HCT116 (cell line): ENCODE measurements around the gene SDF4. TPM values are rescaled to one million over a fixed set of nuclear protein-coding genes. Genes with fewer than 3 reads are reported as not detected.

Experiments used
- ATAC-seq: fragments of 200-7000 bp; cut with Tn5 transposase; 2 replicates; pipeline ENCODE4 v1.9.1; 2020; ENCODE audit warnings: mild to moderate bottlenecking, moderate library complexity
- BruUV-seq: library from RNA; stranded (reverse); fragments of 400-500 nt; replicated peaks from 2 replicates; lab custom pipeline; 2021; lab: Mats Ljungman, UMichigan
- CTCF ChIA-PET: fragments of 300-600 bp; sonication (Branson Sonifier 250); formaldehyde crosslinking; loops from one replicate; lab custom pipeline; 2021; ENCODE audit warnings: antibody characterized with exemption; lab: Charles Lee
- POLR2A ChIA-PET: fragments of 300-600, 350-600 bp; sonication (Branson Sonifier 250); formaldehyde crosslinking; loops from one replicate; lab custom pipeline; 2021; ENCODE audit warnings: antibody characterized with exemption; lab: Charles Lee
- RAD21 ChIA-PET, 2 experiments: fragments of 300-600 bp; sonication (Branson Sonifier 250); formaldehyde crosslinking; loops; one replicate each; lab custom pipeline; 2023; ENCODE audit warnings: low total read pairs in 2 of 2; ENCODE audit not compliant: uncharacterized antibody in 2 of 2, unreplicated experiment in 2 of 2, low non-redundant PET in 1 of 2; lab: Charles Lee
- DNase-seq: peaks from one replicate; pipeline ENCODE4 v3.0.0-alpha.2; 2010; ENCODE audit warnings: low read depth, low spot score
- H2AFZ ChIP-seq: fragments of 200-600 bp; shearing (Covaris generic), sonication (generic); 2 replicates; pipeline ENCODE4 v1.6.1; 2017; ENCODE audit warnings: low read depth, mixed run types, mixed read lengths, antibody characterized with exemption, low read length; ENCODE audit not compliant: poor library complexity, severe bottlenecking
- H3K27ac ChIP-seq: 2 replicates; pipeline ENCODE4 v1.5.1; 2012; ENCODE audit warnings: low read depth, low read length
- H3K27me3 ChIP-seq: fragments of 200-600 bp; sonication (generic); 2 replicates; pipeline ENCODE4 v1.6.1; 2016; ENCODE audit warnings: mixed run types, low read length, mixed read lengths; ENCODE audit not compliant: insufficient read depth
- H3K36me3 ChIP-seq, 2 experiments: fragments of 200-500 bp in 1 of 2; fragments of 200-600 bp in 1 of 2; sonication (Bioruptor generic) in 1 of 2; sonication (generic) in 1 of 2; 2 replicates each; pipeline versions ENCODE4 v1.5.1 to v1.6.1; 2014 to 2016; ENCODE audit warnings: low read length in 2 of 2, inconsistent platforms in 1 of 2, mixed read lengths in 1 of 2, mixed run types in 1 of 2; ENCODE audit not compliant: insufficient read depth in 2 of 2, control insufficient read depth in 1 of 2
- H3K4me1 ChIP-seq, 2 experiments: fragments of 200-600 bp in 1 of 2; sonication (generic) in 1 of 2; 2 replicates each; pipeline versions ENCODE4 v1.5.1 to v1.6.1; 2012 to 2017; ENCODE audit warnings: low read length in 2 of 2, inconsistent platforms in 1 of 2, mild to moderate bottlenecking in 1 of 2, mixed read lengths in 1 of 2, mixed run types in 1 of 2, moderate library complexity in 1 of 2; ENCODE audit not compliant: insufficient read depth in 2 of 2, control insufficient read depth in 1 of 2
- H3K4me2 ChIP-seq: fragments of 200-600 bp; sonication (generic); 2 replicates; pipeline ENCODE4 v1.6.1; 2017; ENCODE audit warnings: mixed run types, low read length, mixed read lengths
- H3K4me3 ChIP-seq, 2 experiments: fragments of 200-600 bp in 1 of 2; sonication (generic) in 1 of 2; replicated peaks in 1 of 2; 2 replicates each; pipeline ENCODE4 v1.5.1; 2011 to 2016; ENCODE audit warnings: low read length in 2 of 2, control low read depth in 1 of 2, low read depth in 1 of 2, mild to moderate bottlenecking in 1 of 2, mixed read lengths in 1 of 2, mixed run types in 1 of 2
- H3K79me2 ChIP-seq: fragments of 200-600 bp; sonication (generic); 2 replicates; pipeline ENCODE4 v1.6.1; 2017; ENCODE audit warnings: mild to moderate bottlenecking, mixed run types, low read length, moderate library complexity, mixed read lengths; ENCODE audit not compliant: insufficient read depth
- H3K9ac ChIP-seq: fragments of 200-600 bp; sonication (generic); 2 replicates; pipeline ENCODE4 v1.6.1; 2016; ENCODE audit warnings: low read length, mixed read lengths
- H3K9me2 ChIP-seq: fragments of 200-600 bp; sonication (generic), shearing (Covaris generic); 2 replicates; pipeline ENCODE4 v1.6.1; 2017; ENCODE audit warnings: mixed run types, mild to moderate bottlenecking, moderate library complexity; ENCODE audit not compliant: insufficient read depth
- H3K9me3 ChIP-seq, 2 experiments: fragments of 200-500 bp in 1 of 2; fragments of 200-600 bp in 1 of 2; sonication (Bioruptor generic) in 1 of 2; sonication (generic) in 1 of 2; 2 replicates each; pipeline ENCODE4 v1.6.1; 2014 to 2017; ENCODE audit warnings: low read length in 2 of 2, mixed read lengths in 2 of 2, inconsistent platforms in 1 of 2, low read depth in 1 of 2, mild to moderate bottlenecking in 1 of 2, mixed run types in 1 of 2, moderate library complexity in 1 of 2; ENCODE audit not compliant: control insufficient read depth in 1 of 2, insufficient read depth in 1 of 2
- H4K20me1 ChIP-seq: fragments of 200-600 bp; sonication (generic), shearing (Covaris generic); 2 replicates; pipeline ENCODE4 v1.6.1; 2017; ENCODE audit warnings: mixed run types, mild to moderate bottlenecking, moderate library complexity; ENCODE audit not compliant: insufficient read depth
- CBX3 ChIP-seq: IDR thresholded peaks from 2 replicates; pipeline ENCODE4 v1.6.1; 2012; ENCODE audit warnings: low read depth
- EGR1 ChIP-seq: IDR thresholded peaks from 2 replicates; pipeline ENCODE4 v1.6.1; 2012; ENCODE audit warnings: low read depth
- ELF1 ChIP-seq: IDR thresholded peaks from 2 replicates; pipeline ENCODE4 v1.6.1; 2012; ENCODE audit warnings: low read depth, borderline replicate concordance
- EZH2 ChIP-seq: fragments of 200-600 bp; sonication (generic); IDR thresholded peaks from 2 replicates; pipeline ENCODE4 v1.6.1; 2017; ENCODE audit warnings: antibody characterized with exemption, mixed run types
- EZH2phosphoT487 ChIP-seq: fragments of 200-600 bp; IDR thresholded peaks from 2 replicates; pipeline ENCODE4 v1.6.1; 2018; ENCODE audit warnings: antibody characterized with exemption, borderline replicate concordance
- FOSL1 ChIP-seq: IDR thresholded peaks from 2 replicates; pipeline ENCODE4 v1.6.1; 2012; ENCODE audit warnings: low read depth
- JUND ChIP-seq: IDR thresholded peaks from 2 replicates; pipeline ENCODE4 v1.6.1; 2012
- POLR2A ChIP-seq: IDR thresholded peaks from 2 replicates; pipeline ENCODE4 v1.7.0; 2011; ENCODE audit warnings: borderline replicate concordance; ENCODE audit not compliant: insufficient read depth, insufficient read length; ENCODE audit errors: extremely low read depth
- POLR2AphosphoS5 ChIP-seq: IDR thresholded peaks from 2 replicates; pipeline ENCODE4 v1.6.1; 2011; ENCODE audit warnings: mild to moderate bottlenecking, low read depth, low read length, moderate library complexity
- RAD21 ChIP-seq: IDR thresholded peaks from 2 replicates; pipeline ENCODE4 v1.6.1; 2012; ENCODE audit warnings: low read depth, mild to moderate bottlenecking
- SIN3A ChIP-seq: IDR thresholded peaks from 2 replicates; pipeline ENCODE4 v1.6.1; 2012; ENCODE audit warnings: low read depth
- TCF7L2 ChIP-seq: IDR thresholded peaks from 2 replicates; pipeline ENCODE4 v1.7.0; 2011; ENCODE audit warnings: borderline replicate concordance, inconsistent platforms; ENCODE audit not compliant: insufficient read depth, insufficient read length; ENCODE audit errors: extremely low read depth
- YY1 ChIP-seq: IDR thresholded peaks from 2 replicates; pipeline ENCODE4 v1.6.1; 2011; ENCODE audit warnings: low read length, low read depth, moderate library complexity, mild to moderate bottlenecking; ENCODE audit not compliant: insufficient replicate concordance; ENCODE audit errors: extremely low read depth
- ZFX ChIP-seq: fragments of 450-650 bp; IDR thresholded peaks from 2 replicates; pipeline ENCODE4 v1.6.1; 2017
- ZNF274 ChIP-seq: fragments of 200-500 bp; sonication (Bioruptor generic); IDR thresholded peaks from 2 replicates; pipeline ENCODE4 v1.6.1; 2014; ENCODE audit warnings: mild to moderate bottlenecking, low read depth, low read length, inconsistent platforms
- intact Hi-C: fragments of 100-400 bp; cut with micrococcal nuclease; formaldehyde crosslinking; loops from 2 replicates; pipeline ENCODE4 v1.10.0; 2022
- total RNA-seq: library from RNA; stranded (reverse); gene quantifications from one replicate; pipeline ENCODE4 v1.2.1, GENCODE V29; 2021; ENCODE audit not compliant: unreplicated experiment
- TF ChIP-seq, protein P1 (sequence below): IDR thresholded peaks from 2 replicates; pipeline ENCODE4 v1.6.1; 2011; ENCODE audit warnings: mild to moderate bottlenecking, low read length, moderate library complexity; ENCODE audit not compliant: insufficient replicate concordance; ENCODE audit errors: extremely low read depth
- TF ChIP-seq, protein P2 (sequence below), 3 experiments: fragments of 200-600 bp in 1 of 3; sonication (generic) in 1 of 3; IDR thresholded peaks in 2 of 3; conservative IDR thresholded peaks in 1 of 3; 2 replicates each; pipeline ENCODE4 v1.5.1; 2012 to 2017; ENCODE audit warnings: low read depth in 2 of 3, low read length in 2 of 3, antibody characterized with exemption in 1 of 3, borderline replicate concordance in 1 of 3, control low read depth in 1 of 3, mild to moderate bottlenecking in 1 of 3, mixed read lengths in 1 of 3, mixed run types in 1 of 3, moderate library complexity in 1 of 3; ENCODE audit not compliant: insufficient read depth in 1 of 3

Gene SDF4
- total RNA-seq, 1 experiment from 2014 or later: 133 TPM

DNA sequence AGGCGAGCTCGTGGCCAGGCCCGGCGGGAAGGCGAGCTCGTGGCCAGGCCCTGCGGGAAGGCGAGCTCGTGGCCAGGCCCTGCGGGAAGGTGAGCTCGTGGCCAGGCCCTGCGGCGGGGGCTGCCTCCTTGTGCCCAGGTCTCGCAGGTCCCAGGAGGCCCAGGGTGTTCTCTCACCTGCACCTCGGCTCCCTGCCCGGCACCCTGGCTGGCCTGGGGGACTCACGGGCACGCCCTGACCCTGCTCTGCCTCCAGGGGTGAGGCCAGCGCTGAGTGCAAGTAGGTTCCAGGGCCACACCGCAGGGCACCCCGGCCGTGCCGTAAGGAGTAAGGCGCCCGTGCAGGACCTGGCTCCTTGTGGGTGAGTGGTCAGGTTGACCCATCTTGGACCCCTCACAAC is 4.4 kb downstream of the SDF4 start:
- POLR2A ChIA-PET: no interaction called here
- Histone ChIP-seq H3K9ac (no peak overlapping the region), H3K9me3 (no peaks in the 10 kb centered on the region), H3K79me2 (peaks cover 82% of the 10 kb centered on the region), H3K4me2 (no peak overlapping the region), H3K9me2 (no peaks in the 10 kb centered on the region), H4K20me1 (no peaks in the 10 kb centered on the region), H2AFZ (no peak overlapping the region), H3K36me3 (peaks cover 19 to 30% of the 10 kb centered on the region in 2 experiments), H3K4me3 (no peak overlapping the region), H3K27ac (peak overlapping the region; percentile 18; the same call in 1 of the 2 replicates), H3K27me3 (no peaks in the 10 kb centered on the region), H3K4me1 (peaks cover 3 to 11% of the 10 kb centered on the region in 2 experiments; a peak in 1 of 4 replicates)
- intact Hi-C loops: no loop called here
- no peak for ATAC-seq
- RAD21 ChIA-PET: no interaction called here
- no peak for DNase-seq
- no peak for TF ChIP-seq ZNF274
- CTCF ChIA-PET: no interaction called here
- no TSS peak for BruUV-seq

DNA sequence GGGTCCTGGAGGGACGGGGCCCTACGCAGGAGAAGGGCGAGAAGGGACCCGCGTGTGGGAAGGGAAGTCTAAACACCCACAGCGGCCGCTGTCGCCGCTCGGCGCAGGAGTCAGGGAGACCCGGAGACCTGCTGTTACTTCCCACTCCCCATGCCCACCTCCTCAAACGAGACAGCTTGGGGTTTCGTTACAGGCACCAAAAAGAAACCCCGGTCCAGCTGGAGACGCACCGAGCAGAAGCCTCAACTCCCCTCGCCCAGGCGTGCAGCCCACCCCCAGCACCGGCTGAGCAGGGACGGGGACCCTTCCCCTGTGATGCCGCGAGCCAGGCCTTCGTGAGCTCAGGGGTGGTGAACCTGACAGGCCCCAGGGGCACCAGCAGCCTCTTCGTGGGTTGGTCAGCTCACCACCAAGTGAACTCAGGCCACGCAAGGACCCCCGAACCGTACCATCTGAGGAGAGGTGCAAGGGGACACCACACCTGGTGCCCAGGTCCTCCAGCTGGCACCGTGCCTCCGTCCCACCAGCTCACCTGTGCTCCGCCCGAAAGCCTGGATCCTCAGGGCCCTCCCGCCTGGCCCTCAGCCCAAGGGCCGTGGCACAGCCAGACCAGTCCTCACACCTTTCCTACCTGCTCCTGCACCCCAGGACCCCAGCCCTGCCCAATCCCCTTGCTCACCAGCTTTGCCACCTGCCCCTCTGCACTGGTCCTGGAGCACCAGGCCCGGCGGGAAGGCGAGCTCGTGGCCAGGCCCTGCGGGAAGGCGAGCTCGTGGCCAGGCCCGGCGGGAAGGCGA is 5.0 kb downstream of the SDF4 start:
- BruUV-seq: no TSS peak
- H3K79me2 ChIP-seq: peaks cover 83% of the 10 kb centered on the region
- intact Hi-C loops: no loop called here
- H3K4me3 ChIP-seq: no peak overlapping the region
- H3K36me3 ChIP-seq: peaks cover 22 to 30% of the 10 kb centered on the region in 2 experiments
- DNase-seq (no peak), ATAC-seq (no peak)
- CTCF ChIA-PET: no interaction called here
- RAD21 ChIA-PET: no interaction called here
- H3K27ac ChIP-seq: no peak overlapping the region
- no peak overlapping the region for H3K9ac ChIP-seq
- no peak overlapping the region for H3K4me2 ChIP-seq
- peaks cover 3 to 11% of the 10 kb centered on the region in 2 experiments; a peak in 1 of 4 replicates for H3K4me1 ChIP-seq
- no peaks in the 10 kb centered on the region for H3K9me3 ChIP-seq
- no peaks in the 10 kb centered on the region for H3K27me3 ChIP-seq
- H3K9me2 ChIP-seq: no peaks in the 10 kb centered on the region
- POLR2A ChIA-PET: no interaction called here
- H4K20me1 ChIP-seq: no peaks in the 10 kb centered on the region
- H2AFZ ChIP-seq: no peak overlapping the region
- no peak for TF ChIP-seq ELF1
- no peak for TF ChIP-seq RAD21
- no peak for TF ChIP-seq POLR2A
- no peak for TF ChIP-seq JUND
- TF ChIP-seq, protein P1, sequence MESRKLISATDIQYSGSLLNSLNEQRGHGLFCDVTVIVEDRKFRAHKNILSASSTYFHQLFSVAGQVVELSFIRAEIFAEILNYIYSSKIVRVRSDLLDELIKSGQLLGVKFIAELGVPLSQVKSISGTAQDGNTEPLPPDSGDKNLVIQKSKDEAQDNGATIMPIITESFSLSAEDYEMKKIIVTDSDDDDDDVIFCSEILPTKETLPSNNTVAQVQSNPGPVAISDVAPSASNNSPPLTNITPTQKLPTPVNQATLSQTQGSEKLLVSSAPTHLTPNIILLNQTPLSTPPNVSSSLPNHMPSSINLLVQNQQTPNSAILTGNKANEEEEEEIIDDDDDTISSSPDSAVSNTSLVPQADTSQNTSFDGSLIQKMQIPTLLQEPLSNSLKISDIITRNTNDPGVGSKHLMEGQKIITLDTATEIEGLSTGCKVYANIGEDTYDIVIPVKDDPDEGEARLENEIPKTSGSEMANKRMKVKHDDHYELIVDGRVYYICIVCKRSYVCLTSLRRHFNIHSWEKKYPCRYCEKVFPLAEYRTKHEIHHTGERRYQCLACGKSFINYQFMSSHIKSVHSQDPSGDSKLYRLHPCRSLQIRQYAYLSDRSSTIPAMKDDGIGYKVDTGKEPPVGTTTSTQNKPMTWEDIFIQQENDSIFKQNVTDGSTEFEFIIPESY: no peak
- no peak for TF ChIP-seq ZNF274
- no peak for TF ChIP-seq EZH2
- TF ChIP-seq, protein P2, sequence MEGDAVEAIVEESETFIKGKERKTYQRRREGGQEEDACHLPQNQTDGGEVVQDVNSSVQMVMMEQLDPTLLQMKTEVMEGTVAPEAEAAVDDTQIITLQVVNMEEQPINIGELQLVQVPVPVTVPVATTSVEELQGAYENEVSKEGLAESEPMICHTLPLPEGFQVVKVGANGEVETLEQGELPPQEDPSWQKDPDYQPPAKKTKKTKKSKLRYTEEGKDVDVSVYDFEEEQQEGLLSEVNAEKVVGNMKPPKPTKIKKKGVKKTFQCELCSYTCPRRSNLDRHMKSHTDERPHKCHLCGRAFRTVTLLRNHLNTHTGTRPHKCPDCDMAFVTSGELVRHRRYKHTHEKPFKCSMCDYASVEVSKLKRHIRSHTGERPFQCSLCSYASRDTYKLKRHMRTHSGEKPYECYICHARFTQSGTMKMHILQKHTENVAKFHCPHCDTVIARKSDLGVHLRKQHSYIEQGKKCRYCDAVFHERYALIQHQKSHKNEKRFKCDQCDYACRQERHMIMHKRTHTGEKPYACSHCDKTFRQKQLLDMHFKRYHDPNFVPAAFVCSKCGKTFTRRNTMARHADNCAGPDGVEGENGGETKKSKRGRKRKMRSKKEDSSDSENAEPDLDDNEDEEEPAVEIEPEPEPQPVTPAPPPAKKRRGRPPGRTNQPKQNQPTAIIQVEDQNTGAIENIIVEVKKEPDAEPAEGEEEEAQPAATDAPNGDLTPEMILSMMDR (IDR thresholded peaks at IDR 0.05 in 2 of 3, conservative IDR thresholded peaks at IDR 0.05 in 1 of 3; ENCODE audit: borderline replicate concordance in 1 of 3, insufficient read depth in 1 of 3, low read depth in 2 of 3, low read length in 2 of 3): no peak
- no peak for TF ChIP-seq TCF7L2
- TF ChIP-seq ZFX: no peak
- TF ChIP-seq YY1: no peak
- TF ChIP-seq SIN3A: no peak
- TF ChIP-seq CBX3: no peak
- TF ChIP-seq EGR1: no peak
- TF ChIP-seq EZH2phosphoT487: no peak
- TF ChIP-seq FOSL1: no peak
- TF ChIP-seq POLR2AphosphoS5: no peak
